Activated B cell treated with CpG ODN at 0.5 μM for 24 hours (primary cell): ENCODE measurements around the gene PCGF1. TPM values are rescaled to one million over a fixed set of nuclear protein-coding genes. Genes with fewer than 3 reads are reported as not detected.

Experiments
- ATAC-seq: fragments of 200-7000 bp; cut with Tn5 transposase; one replicate; pipeline ENCODE4 v1.10.0; 2021; ENCODE audit warnings: low read depth, mild to moderate bottlenecking, moderate library complexity
- CTCF ChIA-PET: fragments of 350-600 bp; sonication (Branson Sonifier 250); formaldehyde crosslinking; loops from one replicate; lab custom pipeline; 2021; ENCODE audit warnings: antibody characterized with exemption; lab: Charles Lee
- POLR2A ChIA-PET: fragments of 350-600 bp; sonication (Branson Sonifier 250); formaldehyde crosslinking; loops from one replicate; lab custom pipeline; 2021; ENCODE audit warnings: antibody characterized with exemption; lab: Charles Lee
- DNase-seq: peaks from one replicate; pipeline ENCODE4 v3.0.0; 2022
- H3K27ac Mint-ChIP-seq: one replicate; pipeline ENCODE4 v1.8.0; 2020; ENCODE audit warnings: mixed read lengths
- H3K27me3 Mint-ChIP-seq: one replicate; pipeline ENCODE4 v1.8.0; 2021; ENCODE audit warnings: mixed read lengths
- H3K36me3 Mint-ChIP-seq: one replicate; pipeline ENCODE4 v1.8.0; 2021; ENCODE audit warnings: low read depth, mixed read lengths
- H3K4me1 Mint-ChIP-seq: one replicate; pipeline ENCODE4 v1.8.0; 2021; ENCODE audit warnings: mixed read lengths
- H3K4me3 Mint-ChIP-seq: one replicate; pipeline ENCODE4 v1.8.0; 2020; ENCODE audit warnings: mild to moderate bottlenecking, mixed read lengths
- H3K9me3 Mint-ChIP-seq: one replicate; pipeline ENCODE4 v1.8.0; 2020; ENCODE audit warnings: mixed read lengths
- CTCF ChIP-seq: fragments of 200-600 bp; IDR thresholded peaks from one replicate; pipeline ENCODE4 v1.8.0; 2022; ENCODE audit warnings: antibody characterized with exemption, mild to moderate bottlenecking
- intact Hi-C: fragments of 100-400 bp; cut with micrococcal nuclease; formaldehyde crosslinking; loops from one replicate; pipeline ENCODE4 v1.15.1; 2024
- total RNA-seq: library from RNA; stranded (reverse); gene quantifications from 2 replicates; pipeline ENCODE4 v1.2.3, GENCODE V29; 2022

PCGF1 gene
- total RNA-seq, 1 donor from 2014 or later: 34.7 TPM

GRCh38 chr2:74507926-74508520 lies 528 bp upstream of the PCGF1 start:
- Mint-ChIP-seq H3K9me3 (no peaks in the 10 kb centered on the region), H3K4me3 (peak overlapping the region; percentile 96), H3K27ac (peak overlapping the region; percentile 100), H3K36me3 (peaks cover 33% of the 10 kb centered on the region), H3K4me1 (peaks cover 47% of the 10 kb centered on the region), H3K27me3 (peaks cover 24% of the 10 kb centered on the region)
- intact Hi-C loops: loop anchor here (1.0 to 10.0 kb wide), 10 partner anchors 8 to 327 kb away; partner anchors contain the start of genes AUP1, DOK1, HK2 and HTRA2
- POLR2A ChIA-PET: interaction anchor here (0.5 to 5.6 kb wide), 17 partner anchors 8 to 317 kb away, joined by 3 to 63 read pairs (median 7); partner anchors contain the start of genes AUP1, CCDC142, DQX1 and HTRA2
- TF ChIP-seq CTCF: no peak
- no peak for DNase-seq
- ATAC-seq: peak; percentile 10
- CTCF ChIA-PET: interaction anchor here (1.0 to 3.2 kb wide), 6 partner anchors 8 to 80 kb away, joined by 3 to 30 read pairs (median 8); partner anchors contain the start of genes CCDC142 and TTC31

- Mint-ChIP-seq H3K27me3 (peaks cover 28% of the 10 kb centered on the region), H3K4me1 (peaks cover 58% of the 10 kb centered on the region), H3K4me3 (no peak overlapping the region), H3K36me3 (peaks cover 33% of the 10 kb centered on the region), H3K9me3 (no peaks in the 10 kb centered on the region), H3K27ac (no peak overlapping the region)
- POLR2A ChIA-PET: interaction anchor here (2.7 to 5.6 kb wide), 3 partner anchors 10 to 25 kb away, joined by 18 to 63 read pairs (median 35); partner anchors contain the start of genes AUP1, HTRA2 and TLX2
- TF ChIP-seq CTCF: no peak
- DNase-seq (no peak), ATAC-seq (no peak)
- CTCF ChIA-PET: interaction anchor here (1.4 to 3.2 kb wide), 4 partner anchors 23 to 83 kb away, joined by 4 to 30 read pairs (median 14); partner anchors contain the start of genes CCDC142 and TTC31
- intact Hi-C loops: loop anchor here (10.0 kb wide), 2 partner anchors 149 to 329 kb away; partner anchors contain the start of genes HK2 and SEMA4F
Measured at GRCh38 chr2:74505448-74506246, 1.8 kb downstream of the PCGF1 start.

GRCh38 chr2:74504591-74504990 lies 2.9 kb downstream of the PCGF1 start:
- DNase-seq (no peak), ATAC-seq (no peak)
- H3K4me3 Mint-ChIP-seq: peak overlapping the region; percentile 63
- H3K4me1 Mint-ChIP-seq: peaks cover 65% of the 10 kb centered on the region
- ChIA-PET POLR2A (interaction anchor here (1.1 to 2.8 kb wide), 5 partner anchors 11 to 84 kb away, joined by 3 to 35 read pairs (median 4); partner anchors contain the start of genes AUP1, DQX1, HTRA2 and INO80B), CTCF (interaction anchor here (1.0 to 2.5 kb wide), 3 partner anchors 32 to 85 kb away, joined by 3 to 12 read pairs (median 8); partner anchors contain the start of gene MRPL53)
- no peak for TF ChIP-seq CTCF
- peaks cover 33% of the 10 kb centered on the region for H3K36me3 Mint-ChIP-seq
- intact Hi-C loops: loop anchor here (10.0 kb wide), 2 partner anchors 150 to 330 kb away; partner anchors contain the start of genes HK2 and SEMA4F
- peaks cover 26% of the 10 kb centered on the region for H3K27me3 Mint-ChIP-seq
- no peaks in the 10 kb centered on the region for H3K9me3 Mint-ChIP-seq
- no peak overlapping the region for H3K27ac Mint-ChIP-seq

- TF ChIP-seq CTCF: no peak
- DNase-seq (no peak), ATAC-seq (no peak)
- H3K36me3 Mint-ChIP-seq: peaks cover 33% of the 10 kb centered on the region
- H3K4me1 Mint-ChIP-seq: peaks cover 70% of the 10 kb centered on the region
- CTCF ChIA-PET: interaction anchor here (0.7 to 2.5 kb wide), 8 partner anchors 16 to 86 kb away, joined by 3 to 12 read pairs (median 4); partner anchors contain the start of genes CCDC142, MRPL53 and TTC31
- peaks cover 31% of the 10 kb centered on the region for H3K27me3 Mint-ChIP-seq
- intact Hi-C loops: loop anchor here (1.0 to 10.0 kb wide), 5 partner anchors 20 to 331 kb away; partner anchors contain the start of genes C2orf81, HK2, SEMA4F and TTC31
- POLR2A ChIA-PET: interaction anchor here (0.7 to 2.8 kb wide), 13 partner anchors 9 to 85 kb away, joined by 3 to 35 read pairs (median 5); partner anchors contain the start of genes AUP1, CCDC142, DQX1 and HTRA2
- no peaks in the 10 kb centered on the region for H3K9me3 Mint-ChIP-seq
- H3K4me3 Mint-ChIP-seq: peak overlapping the region; percentile 81
- peak overlapping the region; percentile 63 for H3K27ac Mint-ChIP-seq
Measured at GRCh38 chr2:74503506-74504475, 3.7 kb downstream of the PCGF1 start.
